ENCODE data around the gene MAP7.

MAP7 gene

GRCh38 chr6:136294621-136295020, 255.6 kb downstream of the MAP7 start:
- DNase-seq: no peak

More at GRCh38 chr6:136294621-136295020, 255.6 kb downstream of the MAP7 start:
- no peak for ATAC-seq

Measured in stimulated activated naive CD8-positive, alpha-beta T cell treated with anti-CD3 and anti-CD28 coated beads, Interleukin-15, Interleukin-2, amounts not matched to agents 100 U/mL and 50 U/mL, for 24 hours (primary cell).